A172 (cell line): Measurements from ENCODE around the gene HSD11B2. TPM values are rescaled to one million over a fixed set of nuclear protein-coding genes. Genes with fewer than 3 reads are reported as not detected.

Source experiments
- DNase-seq: peaks from one replicate; pipeline ENCODE4 v3.0.0-alpha.2; 2015; ENCODE audit warnings: low spot score
- total RNA-seq: library from RNA; depleted of rRNA; stranded (reverse); fragments of >200 nt; shearing (Covaris generic); gene quantifications from 2 replicates; pipeline ENCODE4 v1.2.3, GENCODE V29; 2014; rRNA removed

Gene HSD11B2
- total RNA-seq, 1 experiment from 2014 or later, result not detected

DNA sequence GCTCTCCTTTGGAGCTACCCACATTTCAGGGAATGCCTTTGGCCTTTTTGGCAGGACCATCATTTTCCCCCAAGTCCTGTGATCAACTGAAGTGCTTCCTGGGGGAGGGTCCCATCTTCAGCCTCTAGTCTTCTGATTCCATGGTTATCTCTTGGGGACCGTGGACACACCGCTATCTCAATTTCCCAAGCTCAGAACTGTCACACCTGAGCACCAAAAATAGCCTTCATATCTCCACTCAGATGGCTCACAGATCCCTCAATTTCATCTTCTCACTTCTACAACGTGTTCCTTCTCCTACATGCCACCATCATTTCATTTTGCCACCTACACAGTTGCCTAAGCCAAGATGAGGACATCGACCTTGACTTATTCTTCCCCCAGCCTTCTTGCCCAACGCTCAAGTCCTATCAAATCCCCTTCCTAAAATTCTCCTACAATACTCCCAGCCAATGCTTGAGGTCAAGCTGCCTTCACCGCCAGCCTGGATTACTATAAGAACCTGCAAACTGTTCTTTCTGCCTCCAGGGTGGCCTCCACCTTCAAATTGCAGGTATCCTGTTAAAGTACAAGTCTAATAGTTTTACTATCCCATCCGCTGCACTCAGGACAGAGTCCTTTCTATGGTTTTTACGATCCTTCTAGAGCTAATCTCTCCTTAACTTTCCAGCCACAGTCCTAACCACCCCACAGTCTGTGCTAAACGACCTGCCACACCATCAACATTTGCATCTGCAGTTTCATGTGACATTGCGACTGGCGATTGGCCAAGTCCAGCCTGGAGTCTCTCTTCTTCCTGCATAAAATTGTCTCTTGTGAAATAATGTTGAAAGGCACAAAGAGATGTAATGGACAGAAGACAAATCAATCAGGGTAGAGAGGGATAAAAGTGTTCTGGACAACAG is 43.9 kb downstream of the HSD11B2 start:
- no peak for DNase-seq

DNA sequence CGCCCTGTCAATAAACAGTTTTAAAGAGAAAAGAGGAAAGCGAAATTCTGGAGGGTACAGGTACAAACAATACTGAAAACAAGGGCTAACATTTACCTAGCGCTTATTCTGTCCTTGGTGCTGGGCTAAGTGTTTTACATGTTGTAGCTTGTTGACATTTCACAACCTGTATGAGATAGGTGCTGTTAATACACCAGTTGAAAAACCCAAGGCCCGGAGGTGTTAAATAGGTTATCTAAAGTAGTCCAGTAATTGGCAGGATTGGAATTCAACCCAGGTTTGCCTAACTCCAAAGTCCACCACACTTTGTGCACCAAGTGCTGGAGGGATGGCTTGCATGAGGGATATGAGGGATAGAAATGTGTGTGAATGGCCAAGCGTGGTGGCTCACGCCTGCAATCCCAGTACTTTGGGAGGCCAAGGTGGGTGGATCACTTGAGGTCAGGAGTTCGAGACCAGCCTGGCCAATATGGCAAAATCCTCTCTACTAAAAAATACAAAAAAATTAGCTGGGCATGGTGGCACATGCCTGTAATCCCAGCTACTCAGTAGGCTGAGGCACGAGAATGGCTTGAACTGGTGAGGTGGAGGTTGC is 47.1 kb downstream of the HSD11B2 start:
- DNase-seq, result no peak

DNA sequence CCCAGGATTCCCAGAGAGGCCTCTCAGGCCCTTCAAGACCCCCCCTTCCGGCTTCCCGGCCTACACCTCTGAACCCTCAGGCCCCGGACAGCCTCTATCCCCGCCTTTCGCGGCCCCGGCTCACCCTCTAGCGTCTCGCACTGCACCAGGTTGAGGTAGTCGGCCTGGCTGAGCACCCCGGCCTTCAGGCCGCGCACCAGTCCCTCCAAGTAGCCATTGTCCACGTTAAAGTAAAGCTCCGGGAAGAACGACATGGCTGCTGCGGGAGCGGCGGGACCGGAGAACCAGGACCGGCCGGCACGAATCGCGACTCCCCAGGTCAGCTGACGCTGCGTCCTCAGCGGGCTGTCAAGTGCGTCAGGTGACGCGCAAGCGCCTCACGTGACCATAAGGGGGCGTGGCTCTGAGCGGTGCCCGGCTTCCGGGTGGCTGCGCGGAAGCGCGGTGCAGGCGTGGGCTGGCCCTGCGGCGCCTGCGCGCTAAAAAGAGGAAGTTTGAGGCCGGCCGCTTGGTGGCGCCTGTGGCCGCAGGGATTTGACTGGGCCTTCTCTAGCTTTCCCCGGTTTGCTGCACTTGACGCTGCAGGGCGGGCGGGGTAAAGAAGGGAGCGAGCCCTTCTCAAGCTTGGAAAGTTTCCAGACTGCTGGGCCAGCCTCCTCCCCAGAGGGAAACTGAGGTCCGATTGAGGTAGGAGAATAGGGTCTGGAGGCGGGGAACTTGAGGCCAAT is 50.1 kb downstream of the HSD11B2 start, which contains the start of gene ATP6V0D1:
Gene ATP6V0D1, minus strand, starts transcription at position 325 of the 728 bp plus-strand sequence. Its CDS starts 71 bp downstream, at position 254.
- peak; percentile 86 for DNase-seq

DNA sequence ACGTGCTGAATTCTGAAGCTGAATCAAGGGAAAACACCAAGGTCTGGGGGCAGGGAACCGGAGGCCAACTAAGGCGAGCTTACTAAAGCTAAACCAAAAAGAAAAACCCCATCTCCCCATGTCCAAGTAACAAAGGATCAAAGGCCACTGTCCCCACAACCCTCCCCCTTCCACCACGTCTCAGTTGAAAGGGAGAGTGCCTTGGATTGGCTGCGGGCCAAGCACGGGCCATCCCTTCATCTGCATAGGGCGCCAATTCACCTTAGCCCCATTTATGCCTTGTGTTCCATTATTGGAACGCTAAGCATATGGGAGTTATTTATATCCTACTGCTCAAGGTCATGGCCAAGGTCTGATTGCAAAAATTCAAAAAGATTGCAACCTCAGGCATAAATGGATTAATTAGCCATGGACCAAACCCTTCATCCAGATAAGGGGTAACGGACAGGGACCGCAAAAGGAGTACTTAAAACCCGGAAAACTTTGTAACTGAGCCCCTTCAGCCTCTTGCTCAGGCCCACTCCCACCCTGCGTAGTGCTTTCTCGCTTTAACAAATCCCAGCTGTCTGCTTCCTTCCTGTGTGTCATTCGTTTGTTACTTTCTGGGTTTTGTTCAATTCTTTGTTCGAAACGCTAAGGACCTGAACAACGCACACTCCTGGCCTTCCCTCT is 50.8 kb downstream of the HSD11B2 start:
- no peak for DNase-seq

DNA sequence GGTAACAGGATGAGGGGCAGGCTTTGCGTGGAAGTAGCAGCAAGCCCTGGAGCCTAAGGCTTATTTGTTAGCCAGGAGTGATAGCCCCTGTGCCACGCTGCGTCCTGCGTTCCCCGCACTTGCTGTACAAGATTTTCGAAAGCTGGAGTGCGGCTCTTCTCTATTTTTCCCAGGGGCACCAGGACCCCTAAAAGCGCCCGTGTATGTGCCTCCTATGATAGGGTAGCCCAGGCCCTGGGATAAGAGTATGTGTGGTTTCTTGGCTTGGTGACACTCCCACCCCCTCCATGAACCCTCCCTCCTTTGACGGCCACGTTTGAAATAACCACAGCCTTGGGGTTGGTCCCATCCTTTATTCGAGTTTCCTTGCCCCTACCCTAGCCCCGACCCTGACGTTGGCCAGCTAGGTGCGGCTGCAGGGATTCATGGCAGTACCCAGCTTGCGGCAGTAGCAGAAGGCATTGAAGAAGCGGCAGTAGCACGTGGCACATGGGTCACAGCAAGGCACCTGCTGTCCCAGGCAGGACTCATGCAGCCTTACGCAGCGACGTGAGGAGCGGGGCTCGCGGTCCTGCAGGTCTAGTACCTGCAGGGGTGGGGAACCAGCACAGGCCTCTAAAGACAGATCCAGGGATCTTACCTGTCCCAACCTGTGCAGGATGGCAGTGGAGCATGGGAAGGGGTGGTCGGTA is 51.5 kb downstream of the HSD11B2 start:
- DNase-seq, result no peak

DNA sequence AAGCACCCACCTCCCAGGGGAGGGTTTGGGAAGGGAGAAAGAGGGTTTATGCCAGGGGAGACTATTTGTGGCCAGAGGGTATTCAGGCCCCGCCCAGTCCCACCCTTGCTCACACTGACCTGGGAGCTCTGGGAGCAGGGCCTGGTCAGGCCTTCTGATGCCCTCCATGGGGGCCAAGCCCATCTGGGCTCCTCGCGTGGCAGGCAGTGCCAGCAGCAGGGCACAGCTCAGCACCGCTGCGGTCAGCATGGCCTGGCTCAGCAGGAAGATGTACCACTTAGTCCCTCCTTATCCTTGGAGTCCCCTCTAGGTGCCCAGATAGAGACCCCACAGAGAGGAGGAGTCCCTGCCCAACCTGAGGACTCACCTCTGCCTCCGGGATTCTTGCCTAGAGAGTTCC is 52.2 kb downstream of the HSD11B2 start, which contains the start of gene AGRP:
Gene AGRP, minus strand, starts transcription at position 398 of the 400 bp plus-strand sequence. Its CDS starts 149 bp downstream, at position 249.
- no peak for DNase-seq

DNA sequence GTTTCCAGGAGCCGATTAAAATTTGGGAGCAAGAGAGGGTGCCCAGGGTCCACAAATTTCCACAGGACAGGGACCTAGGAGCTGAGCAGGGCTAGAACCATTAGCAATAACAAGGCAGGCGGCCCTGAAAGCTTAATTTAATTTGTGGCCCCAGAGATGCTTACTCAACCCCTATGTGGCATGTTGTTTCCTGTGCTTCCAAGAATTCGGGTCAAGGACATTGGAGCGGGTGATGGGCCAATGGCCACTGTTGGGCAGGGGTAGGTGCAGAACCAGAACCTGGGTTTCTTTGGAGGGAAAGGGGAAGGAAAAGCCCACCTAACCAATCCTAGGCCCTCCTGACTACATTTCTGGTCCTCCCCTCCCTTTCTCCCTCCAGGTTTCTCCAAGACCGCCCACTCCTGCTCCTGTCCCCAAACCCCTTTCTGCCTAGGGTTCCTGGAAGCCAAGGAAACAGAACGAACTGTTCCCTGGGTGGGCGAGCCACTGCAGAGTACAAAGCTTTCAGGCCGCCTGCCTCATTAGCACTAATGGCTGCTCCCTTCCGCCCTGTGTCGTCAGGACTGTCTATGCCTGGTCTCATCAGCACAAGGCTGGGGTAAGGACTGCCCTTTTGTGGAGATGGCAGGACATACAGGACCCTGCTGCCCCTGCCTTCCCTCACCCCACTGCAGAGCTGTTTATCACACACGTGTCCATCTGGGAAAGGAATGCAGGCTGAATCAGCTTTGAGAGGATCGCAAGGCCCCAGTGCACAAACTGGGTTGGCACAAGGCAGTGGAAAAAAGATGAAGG is 53.0 kb downstream of the HSD11B2 start:
- DNase-seq, result no peak

DNA sequence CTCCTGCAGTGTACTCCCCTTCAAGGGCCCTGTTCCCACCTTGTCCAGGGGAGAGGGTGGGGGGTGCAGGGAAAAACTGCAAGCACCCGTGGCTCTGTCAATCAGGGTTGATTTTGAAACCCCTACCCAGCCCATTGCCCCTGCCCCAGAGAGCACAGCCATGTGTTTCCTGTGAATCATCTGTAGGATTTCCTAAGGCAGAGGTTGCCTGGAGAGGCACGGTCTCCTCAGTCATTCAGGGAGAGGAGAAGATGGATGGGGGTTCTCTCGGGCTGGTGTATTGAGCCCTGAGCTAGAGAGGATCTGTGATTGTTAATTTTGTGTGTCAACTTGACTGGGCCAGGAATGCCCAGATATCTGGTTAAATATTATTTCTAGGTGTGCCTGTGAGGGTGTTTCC is 55.9 kb downstream of the HSD11B2 start:
- DNase-seq, result no peak

Other genes with a start within 250 kb of the HSD11B2 start
- gene MATCAP1, start 247.2 kb upstream of the HSD11B2 start, total RNA-seq, result 15.6 and 17.5 TPM in 2 replicates
- 0.12 and 0.50 TPM in 2 replicates for gene EXOC3L1, start 241.0 kb upstream of the HSD11B2 start, total RNA-seq
- 99.6 and 115 TPM in 2 replicates for gene E2F4, start 239.0 kb upstream of the HSD11B2 start, total RNA-seq
- 0.24 and 0.48 TPM in 2 replicates for gene ELMO3, start 232.0 kb upstream of the HSD11B2 start, total RNA-seq
- gene TMEM208, start 204.0 kb upstream of the HSD11B2 start, total RNA-seq, result 48.0 and 59.4 TPM in 2 replicates
- gene FHOD1, start 183.6 kb upstream of the HSD11B2 start, total RNA-seq, result 10.3 and 13.2 TPM in 2 replicates
- 0.03 and 0.29 TPM in 2 replicates for gene SLC9A5, start 182.1 kb upstream of the HSD11B2 start, total RNA-seq
- 0.14 TPM in 1 of 2 replicates, not detected in the other for gene PLEKHG4, start 151.6 kb upstream of the HSD11B2 start, total RNA-seq
- gene KCTD19, start 104.4 kb upstream of the HSD11B2 start, total RNA-seq, result not detected in 2 replicates
- not detected in 2 replicates for gene LRRC36, start 104.3 kb upstream of the HSD11B2 start, total RNA-seq
- 0.31 TPM in 1 of 2 replicates, not detected in the other for gene TPPP3, start 37.6 kb upstream of the HSD11B2 start, total RNA-seq
- 18.2 and 24.3 TPM in 2 replicates for gene ZDHHC1, start 14.6 kb upstream of the HSD11B2 start, total RNA-seq
- 66.8 and 77.5 TPM in 2 replicates for gene ATP6V0D1, start 50.0 kb downstream of the HSD11B2 start, total RNA-seq
- not detected in 2 replicates for gene AGRP, start 52.4 kb downstream of the HSD11B2 start, total RNA-seq
- gene RIPOR1, start 97.7 kb downstream of the HSD11B2 start, total RNA-seq, result 21.6 and 31.6 TPM in 2 replicates
- 29.7 and 30.3 TPM in 2 replicates for gene CTCF, start 131.4 kb downstream of the HSD11B2 start, total RNA-seq
- 5.1 and 11.7 TPM in 2 replicates for gene CARMIL2, start 214.0 kb downstream of the HSD11B2 start, total RNA-seq
- 43.0 and 73.8 TPM in 2 replicates for gene ACD, start 229.1 kb downstream of the HSD11B2 start, total RNA-seq
- 5.7 and 12.9 TPM in 2 replicates for gene PARD6A, start 229.8 kb downstream of the HSD11B2 start, total RNA-seq
- 1.7 TPM in 1 of 2 replicates, not detected in the other for gene ENKD1, start 235.6 kb downstream of the HSD11B2 start, total RNA-seq
- gene C16orf86, start 235.7 kb downstream of the HSD11B2 start, total RNA-seq, result not detected in 2 replicates